ENCODE measurements around the gene PDRG1. TPM values are rescaled to one million over a fixed set of nuclear protein-coding genes. Genes with fewer than 3 reads are reported as not detected.

PDRG1 gene
- total and polyA plus RNA-seq, 2 donors from 2014 or later, result 10.4 to 22.5 TPM

DNA sequence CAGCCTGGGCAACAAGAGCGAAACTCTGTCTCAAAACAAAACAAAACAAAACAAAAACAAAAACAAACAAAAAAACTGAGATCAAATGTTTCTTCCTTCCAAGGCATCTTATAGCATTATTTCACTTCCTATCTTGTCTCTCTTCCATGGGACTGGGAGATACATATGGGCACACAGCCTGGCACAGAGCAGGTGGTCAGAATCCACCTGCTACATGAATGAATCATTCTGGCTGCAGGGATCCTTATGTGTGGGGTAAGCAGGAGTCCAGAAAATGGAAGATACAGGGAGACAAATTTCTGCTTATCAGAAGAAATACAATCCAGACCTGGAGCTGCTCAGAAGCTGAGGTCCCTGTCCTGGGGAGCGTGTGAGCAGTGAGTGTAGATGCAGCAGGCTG lies 40.2 kb upstream of the PDRG1 start:
- DNase-seq (no peak), FAIRE-seq (no peak)
- no peak overlapping the region for H3K9ac ChIP-seq (ENCODE audit: low read length in 3 of 3)
- TF ChIP-seq, protein P1, sequence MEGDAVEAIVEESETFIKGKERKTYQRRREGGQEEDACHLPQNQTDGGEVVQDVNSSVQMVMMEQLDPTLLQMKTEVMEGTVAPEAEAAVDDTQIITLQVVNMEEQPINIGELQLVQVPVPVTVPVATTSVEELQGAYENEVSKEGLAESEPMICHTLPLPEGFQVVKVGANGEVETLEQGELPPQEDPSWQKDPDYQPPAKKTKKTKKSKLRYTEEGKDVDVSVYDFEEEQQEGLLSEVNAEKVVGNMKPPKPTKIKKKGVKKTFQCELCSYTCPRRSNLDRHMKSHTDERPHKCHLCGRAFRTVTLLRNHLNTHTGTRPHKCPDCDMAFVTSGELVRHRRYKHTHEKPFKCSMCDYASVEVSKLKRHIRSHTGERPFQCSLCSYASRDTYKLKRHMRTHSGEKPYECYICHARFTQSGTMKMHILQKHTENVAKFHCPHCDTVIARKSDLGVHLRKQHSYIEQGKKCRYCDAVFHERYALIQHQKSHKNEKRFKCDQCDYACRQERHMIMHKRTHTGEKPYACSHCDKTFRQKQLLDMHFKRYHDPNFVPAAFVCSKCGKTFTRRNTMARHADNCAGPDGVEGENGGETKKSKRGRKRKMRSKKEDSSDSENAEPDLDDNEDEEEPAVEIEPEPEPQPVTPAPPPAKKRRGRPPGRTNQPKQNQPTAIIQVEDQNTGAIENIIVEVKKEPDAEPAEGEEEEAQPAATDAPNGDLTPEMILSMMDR (IDR thresholded peaks at IDR 0.05; ENCODE audit: borderline replicate concordance, extremely low read depth, insufficient read depth), result no peak
- H3K27ac ChIP-seq (ENCODE audit: low read depth in 2 of 2, low read length in 2 of 2), result no peak overlapping the region
- H3K4me1 ChIP-seq (ENCODE audit: control insufficient read depth in 2 of 3, insufficient read depth in 2 of 3, low read depth in 1 of 3, low read length in 3 of 3), result no peaks in the 10 kb centered on the region
- H3K27me3 ChIP-seq (ENCODE audit: control insufficient read depth, insufficient read depth, low read length), result peaks cover 8% of the 10 kb centered on the region
- no peak overlapping the region for H3K4me3 ChIP-seq (ENCODE audit: low read length in 3 of 3)
- H3K36me3 ChIP-seq (ENCODE audit: control insufficient read depth in 2 of 3, insufficient read depth in 3 of 3, low read length in 3 of 3), result no peaks in the 10 kb centered on the region
- no peaks in the 10 kb centered on the region for H3K9me3 ChIP-seq (ENCODE audit: control insufficient read depth in 2 of 3, insufficient read depth in 1 of 3, low read length in 3 of 3)
- intact Hi-C loops (cut with DNase I), result no loop called here

DNA sequence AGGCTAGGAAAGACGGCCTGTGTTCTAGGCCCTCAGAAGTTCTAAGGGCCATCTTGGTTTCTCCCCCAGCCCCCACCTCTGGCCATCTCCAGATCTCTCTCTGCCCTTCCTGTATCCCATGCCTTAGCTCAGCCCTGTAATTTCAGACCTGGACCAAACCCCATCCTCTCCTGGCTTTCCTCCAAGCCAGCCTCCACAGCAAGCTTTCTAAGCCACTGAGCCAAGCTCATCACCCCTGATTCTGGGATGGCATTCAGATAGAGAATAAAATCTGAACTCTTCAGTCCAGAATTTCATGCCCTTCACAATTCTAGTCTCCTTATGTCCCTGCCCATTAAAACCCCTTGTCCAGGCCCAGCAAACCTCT lies 39.5 kb upstream of the PDRG1 start:
- H3K9me3 ChIP-seq (ENCODE audit: control insufficient read depth in 2 of 3, insufficient read depth in 1 of 3, low read length in 3 of 3), result no peaks in the 10 kb centered on the region
- FAIRE-seq, result no peak
- no peaks in the 10 kb centered on the region for H3K36me3 ChIP-seq (ENCODE audit: control insufficient read depth in 2 of 3, insufficient read depth in 3 of 3, low read length in 3 of 3)
- H3K27ac ChIP-seq (ENCODE audit: low read depth in 2 of 2, low read length in 2 of 2), result no peak overlapping the region
- H3K4me1 ChIP-seq (ENCODE audit: control insufficient read depth in 2 of 3, insufficient read depth in 2 of 3, low read depth in 1 of 3, low read length in 3 of 3), result no peaks in the 10 kb centered on the region
- H3K9ac ChIP-seq (ENCODE audit: low read length in 3 of 3), result no peak overlapping the region
- peaks cover 8% of the 10 kb centered on the region for H3K27me3 ChIP-seq (ENCODE audit: control insufficient read depth, insufficient read depth, low read length)
- DNase-seq, result no peak
- TF ChIP-seq, protein P1 (IDR thresholded peaks at IDR 0.05; ENCODE audit: borderline replicate concordance, extremely low read depth, insufficient read depth), result no peak
- H3K4me3 ChIP-seq (ENCODE audit: low read length in 3 of 3), result no peak overlapping the region
- intact Hi-C loops (cut with DNase I), result no loop called here

DNA sequence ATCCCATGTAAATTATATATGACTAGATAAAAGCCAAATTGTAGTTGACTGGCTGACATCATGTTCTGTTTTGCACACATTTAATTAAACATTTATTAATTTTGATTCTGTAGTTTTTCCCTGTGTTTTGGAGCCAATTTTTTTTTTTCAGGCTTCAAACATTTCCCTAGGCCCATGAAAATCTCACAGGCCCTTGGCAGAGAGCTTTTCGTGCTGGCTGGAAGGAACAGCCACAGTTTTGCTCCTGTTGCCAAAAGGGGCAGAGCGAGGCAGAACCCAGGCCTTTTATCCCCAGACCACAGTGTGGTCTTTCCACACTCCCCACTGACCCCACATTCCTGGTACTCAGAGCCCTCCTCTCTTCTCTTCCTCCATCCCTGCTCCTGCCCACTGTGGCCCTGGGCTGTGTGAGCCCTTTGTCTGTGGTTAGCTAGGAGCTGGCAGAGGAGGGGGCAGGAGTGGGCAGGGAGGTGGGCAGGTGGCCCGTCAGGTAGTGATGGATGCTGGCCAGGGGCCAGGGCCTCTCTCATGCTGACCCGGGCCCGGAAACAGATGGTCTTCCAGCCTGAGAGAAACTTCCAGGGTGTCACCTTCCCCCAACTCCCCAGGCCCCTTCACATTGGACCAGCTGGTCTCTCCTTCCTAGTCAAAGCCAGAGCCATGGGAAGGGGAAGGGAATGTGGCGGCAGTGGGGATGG lies 38.9 kb upstream of the PDRG1 start:
- intact Hi-C loops (cut with DNase I), result no loop called here
- no peak for FAIRE-seq
- no peaks in the 10 kb centered on the region for H3K9me3 ChIP-seq (ENCODE audit: control insufficient read depth in 2 of 3, insufficient read depth in 1 of 3, low read length in 3 of 3)

More for the DNA sequence above, 38.9 kb upstream of the PDRG1 start:
- Histone ChIP-seq H3K27ac (ENCODE audit: low read depth in 2 of 2, low read length in 2 of 2) (no peak overlapping the region), H3K36me3 (ENCODE audit: control insufficient read depth in 2 of 3, insufficient read depth in 3 of 3, low read length in 3 of 3) (no peaks in the 10 kb centered on the region), H3K27me3 (ENCODE audit: control insufficient read depth, insufficient read depth, low read length) (peaks cover 8% of the 10 kb centered on the region), H3K4me3 (ENCODE audit: low read length in 3 of 3) (no peak overlapping the region), H3K9ac (ENCODE audit: low read length in 3 of 3) (no peak overlapping the region), H3K4me1 (ENCODE audit: control insufficient read depth in 2 of 3, insufficient read depth in 2 of 3, low read depth in 1 of 3, low read length in 3 of 3) (no peaks in the 10 kb centered on the region)
- DNase-seq, result peak in 1 of 5 donors; percentile 70
- TF ChIP-seq, protein P1 (IDR thresholded peaks at IDR 0.05; ENCODE audit: borderline replicate concordance, extremely low read depth, insufficient read depth), result no peak

All from kidney (tissue), 14 donors.